HepG2 (cell line): ENCODE data around the gene EAF1. TPM values are rescaled to one million over a fixed set of nuclear protein-coding genes. Genes with fewer than 3 reads are reported as not detected.
A peak's percentile ranks its signal among the peaks of the same experiment; 100 is the strongest.

ENCODE experiments used
- ASH2L ChIP-seq: fragments of 300-600, 200-600 bp; sonication (generic); IDR thresholded peaks from 2 replicates; pipeline ENCODE4 v1.7.0; 2017; ENCODE audit warnings: low read depth, mild to moderate bottlenecking, moderate library complexity, mixed read lengths, low read length; ENCODE audit not compliant: insufficient read length
- BCL6 ChIP-seq: IDR thresholded peaks from 2 replicates; pipeline ENCODE4 v1.6.1; 2016; ENCODE audit warnings: missing genetic modification reagents, missing compliant biosample characterization
- CHCHD3 ChIP-seq: sonication (generic); formaldehyde crosslinking; IDR thresholded peaks from 2 replicates; pipeline ENCODE4 v1.8.0; 2022; ENCODE audit warnings: mild to moderate bottlenecking, missing genetic modification reagents, moderate library complexity
- GFI1 ChIP-seq: sonication (generic); formaldehyde crosslinking; IDR thresholded peaks from 2 replicates; pipeline ENCODE4 v1.5.0; 2020; ENCODE audit warnings: missing genetic modification reagents, mild to moderate bottlenecking, borderline replicate concordance
- KAT7 ChIP-seq: IDR thresholded peaks from 2 replicates; pipeline ENCODE4 v1.6.1; 2018; ENCODE audit warnings: borderline replicate concordance, missing compliant biosample characterization
- KDM2A ChIP-seq: sonication (generic); formaldehyde crosslinking; IDR thresholded peaks from 2 replicates; pipeline ENCODE4 v1.4.0; 2020; ENCODE audit warnings: low read depth, missing genetic modification reagents, borderline replicate concordance
- SATB2 ChIP-seq: sonication (generic); formaldehyde crosslinking; IDR thresholded peaks from 2 replicates; pipeline ENCODE4 v1.5.0; 2020; ENCODE audit warnings: missing genetic modification reagents
- SIN3B ChIP-seq: fragments of 150-350 bp; IDR thresholded peaks from 2 replicates; pipeline ENCODE4 v1.6.1; 2014; ENCODE audit warnings: low read length
- TBX2 ChIP-seq: sonication (generic); formaldehyde crosslinking; IDR thresholded peaks from 2 replicates; pipeline ENCODE4 v1.5.0; 2020; ENCODE audit warnings: missing genetic modification reagents, mild to moderate bottlenecking, borderline replicate concordance
- YEATS4 ChIP-seq: sonication (generic); formaldehyde crosslinking; IDR thresholded peaks from 2 replicates; pipeline ENCODE4 v1.4.0; 2020; ENCODE audit warnings: missing genetic modification reagents, borderline replicate concordance
- ZFYVE20 ChIP-seq: sonication (generic); formaldehyde crosslinking; IDR thresholded peaks from 2 replicates; pipeline ENCODE4 v1.8.0; 2023; ENCODE audit warnings: low read depth, mild to moderate bottlenecking, moderate library complexity, missing genetic modification reagents, borderline replicate concordance
- ZNF124 ChIP-seq: sonication (generic); formaldehyde crosslinking; IDR thresholded peaks from 2 replicates; pipeline ENCODE4 v1.4.0; 2020; ENCODE audit warnings: missing genetic modification reagents
- ZNF224 ChIP-seq: sonication (generic); formaldehyde crosslinking; IDR thresholded peaks from 2 replicates; pipeline ENCODE4 v1.5.0; 2020; ENCODE audit warnings: mild to moderate bottlenecking, missing genetic modification reagents
- ZNF263 ChIP-seq: sonication (generic); formaldehyde crosslinking; IDR thresholded peaks from 2 replicates; pipeline ENCODE4 v1.4.0; 2020; ENCODE audit warnings: missing genetic modification reagents
- ZNF264 ChIP-seq: sonication (generic); formaldehyde crosslinking; IDR thresholded peaks from 2 replicates; pipeline ENCODE4 v1.4.0; 2020; ENCODE audit warnings: missing genetic modification reagents
- ZNF510 ChIP-seq: sonication (generic); formaldehyde crosslinking; IDR thresholded peaks from 2 replicates; pipeline ENCODE4 v1.4.0; 2020; ENCODE audit warnings: low read depth, mild to moderate bottlenecking, missing genetic modification reagents
- ZNF557 ChIP-seq: sonication (generic); formaldehyde crosslinking; IDR thresholded peaks from 2 replicates; pipeline ENCODE4 v1.4.0; 2020; ENCODE audit warnings: missing genetic modification reagents
- ZNF569 ChIP-seq: sonication (generic); formaldehyde crosslinking; IDR thresholded peaks from 2 replicates; pipeline ENCODE4 v1.5.0; 2020; ENCODE audit warnings: mild to moderate bottlenecking, missing genetic modification reagents, moderate library complexity, borderline replicate concordance
- ZNF781 ChIP-seq: sonication (generic); formaldehyde crosslinking; IDR thresholded peaks from 2 replicates; pipeline ENCODE4 v1.5.1; 2020; ENCODE audit warnings: borderline replicate concordance, mild to moderate bottlenecking, missing genetic modification reagents; ENCODE audit errors: not compliant biosample characterization
- ZSCAN29 ChIP-seq: sonication (generic); formaldehyde crosslinking; conservative IDR thresholded peaks from 2 replicates; pipeline ENCODE4 v1.4.0; 2020; ENCODE audit warnings: mild to moderate bottlenecking, missing genetic modification reagents
- polyA plus RNA-seq, 8 experiments: library from polyadenylated mRNA; depleted of rRNA in 3 of 8; stranded (reverse) in 7 of 8; unstranded in 1 of 8; fragments of >200 nt; fragmentation: Illumina TruSeq in 4 of 8; extraction: Trizol in 4 of 8; gene quantifications; 2 replicates each; pipeline versions ENCODE4 v1.2.1 to v1.2.3, GENCODE V29; 2011 to 2016; ENCODE audit warnings: low read depth in 4 of 8, missing spikeins in 1 of 8, mixed read lengths in 1 of 8; ENCODE audit not compliant: insufficient read depth in 1 of 8
- total RNA-seq, 5 experiments: library from RNA; depleted of rRNA; stranded (reverse); fragments of >200 nt; fragmentation: Illumina TruSeq; extraction: Trizol; gene quantifications; 2 replicates each; pipeline ENCODE4 v1.2.3, GENCODE V29; 2016; ENCODE audit warnings: low read depth in 1 of 5
- TF ChIP-seq, protein P1 (sequence below): sonication (generic); formaldehyde crosslinking; IDR thresholded peaks from 2 replicates; pipeline ENCODE4 v1.4.0; 2020; ENCODE audit warnings: missing genetic modification reagents, low read depth, mild to moderate bottlenecking, borderline replicate concordance
- TF ChIP-seq, protein P2 (sequence below): IDR thresholded peaks from 2 replicates; pipeline ENCODE4 v1.6.1; 2012; ENCODE audit warnings: low read length, improper control_type of control experiment
- TF ChIP-seq, protein P3 (sequence below): sonication (generic); formaldehyde crosslinking; IDR thresholded peaks from 2 replicates; pipeline ENCODE4 v1.5.0; 2020; ENCODE audit warnings: mild to moderate bottlenecking, missing genetic modification reagents

The EAF1 gene
- total and polyA plus RNA-seq, 2 of the 13 experiments (the other 11 are each of a cell fraction or from before 2014, with no cell fraction given), result 8.1 to 30.0 TPM

DNA sequence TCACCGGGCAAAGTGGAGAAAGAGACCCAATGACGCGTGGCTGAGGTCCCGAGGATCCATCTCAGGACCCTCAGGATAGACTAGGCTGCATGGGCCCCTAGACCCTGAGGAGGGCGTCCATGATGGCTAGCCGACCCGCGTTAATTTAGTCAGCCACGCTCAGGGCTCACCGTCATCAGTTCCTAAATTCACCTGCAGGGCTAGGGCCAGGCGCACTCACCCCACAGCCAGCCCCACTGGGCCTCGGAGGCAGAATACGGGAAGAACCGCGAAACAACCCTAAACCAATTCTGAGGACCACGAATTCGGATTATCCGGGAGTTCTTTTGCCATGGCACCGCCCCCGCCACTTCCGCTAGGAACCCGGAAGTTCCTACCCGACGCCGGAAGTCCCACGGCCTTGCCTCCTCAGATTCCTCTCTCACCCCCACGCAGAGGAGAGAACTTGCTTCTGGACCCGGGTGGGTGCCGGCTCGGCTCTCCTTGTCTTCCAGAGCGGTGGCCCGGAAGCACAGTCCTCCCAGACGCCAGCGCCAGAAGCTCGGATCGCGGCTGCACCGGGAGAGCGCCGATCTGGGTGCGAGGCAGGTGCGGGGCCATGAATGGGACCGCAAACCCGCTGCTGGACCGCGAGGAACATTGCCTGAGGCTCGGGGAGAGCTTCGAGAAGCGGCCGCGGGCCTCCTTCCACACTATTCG is at the start of gene EAF1, which contains the start of gene METTL6 (continued):
- TF ChIP-seq BCL6 (peak; percentile 19; the same call in 1 of the 2 replicates), ZSCAN29 (CRISPR knock-in tag) (peak; percentile 99), ZNF781 (peak; percentile 48), TBX2 (CRISPR knock-in tag) (peak; percentile 56; the same call in 1 of the 2 replicates), ZNF569 (CRISPR knock-in tag) (0 out of 2 replicates have a peak, but pooled peaks have one; percentile 27), ZNF263 (CRISPR knock-in tag) (peak; percentile 67), ZNF224 (CRISPR knock-in tag) (peak; percentile 41; the same call in 1 of the 2 replicates), ASH2L (peak; percentile 94), KDM2A (CRISPR knock-in tag) (peak; percentile 58), SATB2 (CRISPR knock-in tag) (no peak), GFI1 (0 out of 2 replicates have a peak, but pooled peaks have one; percentile 43), ZNF510 (CRISPR knock-in tag) (0 out of 2 replicates have a peak, but pooled peaks have one; percentile 71), ZNF124 (CRISPR knock-in tag) (no peak), ZFYVE20 (CRISPR knock-in tag) (no peak), SIN3B (peak; percentile 73; the same call in 1 of the 2 replicates), ZNF264 (CRISPR knock-in tag) (0 out of 2 replicates have a peak, but pooled peaks have one; percentile 62), CHCHD3 (CRISPR knock-in tag) (no peak), YEATS4 (CRISPR knock-in tag) (peak; percentile 85), ZNF557 (0 out of 2 replicates have a peak, but pooled peaks have one; percentile 63), KAT7 (CRISPR knock-in tag) (peak; percentile 77; the same call in 1 of the 2 replicates)
- TF ChIP-seq, protein P1, sequence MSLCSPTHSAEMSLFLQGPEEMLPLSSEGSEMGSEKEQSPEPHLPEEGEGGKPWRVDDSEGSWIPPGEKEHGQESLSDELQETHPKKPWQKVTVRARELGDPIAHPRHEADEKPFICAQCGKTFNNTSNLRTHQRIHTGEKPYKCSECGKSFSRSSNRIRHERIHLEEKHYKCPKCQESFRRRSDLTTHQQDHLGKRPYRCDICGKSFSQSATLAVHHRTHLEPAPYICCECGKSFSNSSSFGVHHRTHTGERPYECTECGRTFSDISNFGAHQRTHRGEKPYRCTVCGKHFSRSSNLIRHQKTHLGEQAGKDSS (CRISPR knock-in tag), result 0 out of 2 replicates have a peak, but pooled peaks have one; percentile 26
- TF ChIP-seq, protein P2, sequence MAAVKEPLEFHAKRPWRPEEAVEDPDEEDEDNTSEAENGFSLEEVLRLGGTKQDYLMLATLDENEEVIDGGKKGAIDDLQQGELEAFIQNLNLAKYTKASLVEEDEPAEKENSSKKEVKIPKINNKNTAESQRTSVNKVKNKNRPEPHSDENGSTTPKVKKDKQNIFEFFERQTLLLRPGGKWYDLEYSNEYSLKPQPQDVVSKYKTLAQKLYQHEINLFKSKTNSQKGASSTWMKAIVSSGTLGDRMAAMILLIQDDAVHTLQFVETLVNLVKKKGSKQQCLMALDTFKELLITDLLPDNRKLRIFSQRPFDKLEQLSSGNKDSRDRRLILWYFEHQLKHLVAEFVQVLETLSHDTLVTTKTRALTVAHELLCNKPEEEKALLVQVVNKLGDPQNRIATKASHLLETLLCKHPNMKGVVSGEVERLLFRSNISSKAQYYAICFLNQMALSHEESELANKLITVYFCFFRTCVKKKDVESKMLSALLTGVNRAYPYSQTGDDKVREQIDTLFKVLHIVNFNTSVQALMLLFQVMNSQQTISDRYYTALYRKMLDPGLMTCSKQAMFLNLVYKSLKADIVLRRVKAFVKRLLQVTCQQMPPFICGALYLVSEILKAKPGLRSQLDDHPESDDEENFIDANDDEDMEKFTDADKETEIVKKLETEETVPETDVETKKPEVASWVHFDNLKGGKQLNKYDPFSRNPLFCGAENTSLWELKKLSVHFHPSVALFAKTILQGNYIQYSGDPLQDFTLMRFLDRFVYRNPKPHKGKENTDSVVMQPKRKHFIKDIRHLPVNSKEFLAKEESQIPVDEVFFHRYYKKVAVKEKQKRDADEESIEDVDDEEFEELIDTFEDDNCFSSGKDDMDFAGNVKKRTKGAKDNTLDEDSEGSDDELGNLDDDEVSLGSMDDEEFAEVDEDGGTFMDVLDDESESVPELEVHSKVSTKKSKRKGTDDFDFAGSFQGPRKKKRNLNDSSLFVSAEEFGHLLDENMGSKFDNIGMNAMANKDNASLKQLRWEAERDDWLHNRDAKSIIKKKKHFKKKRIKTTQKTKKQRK, result no peak
- TF ChIP-seq, protein P3, sequence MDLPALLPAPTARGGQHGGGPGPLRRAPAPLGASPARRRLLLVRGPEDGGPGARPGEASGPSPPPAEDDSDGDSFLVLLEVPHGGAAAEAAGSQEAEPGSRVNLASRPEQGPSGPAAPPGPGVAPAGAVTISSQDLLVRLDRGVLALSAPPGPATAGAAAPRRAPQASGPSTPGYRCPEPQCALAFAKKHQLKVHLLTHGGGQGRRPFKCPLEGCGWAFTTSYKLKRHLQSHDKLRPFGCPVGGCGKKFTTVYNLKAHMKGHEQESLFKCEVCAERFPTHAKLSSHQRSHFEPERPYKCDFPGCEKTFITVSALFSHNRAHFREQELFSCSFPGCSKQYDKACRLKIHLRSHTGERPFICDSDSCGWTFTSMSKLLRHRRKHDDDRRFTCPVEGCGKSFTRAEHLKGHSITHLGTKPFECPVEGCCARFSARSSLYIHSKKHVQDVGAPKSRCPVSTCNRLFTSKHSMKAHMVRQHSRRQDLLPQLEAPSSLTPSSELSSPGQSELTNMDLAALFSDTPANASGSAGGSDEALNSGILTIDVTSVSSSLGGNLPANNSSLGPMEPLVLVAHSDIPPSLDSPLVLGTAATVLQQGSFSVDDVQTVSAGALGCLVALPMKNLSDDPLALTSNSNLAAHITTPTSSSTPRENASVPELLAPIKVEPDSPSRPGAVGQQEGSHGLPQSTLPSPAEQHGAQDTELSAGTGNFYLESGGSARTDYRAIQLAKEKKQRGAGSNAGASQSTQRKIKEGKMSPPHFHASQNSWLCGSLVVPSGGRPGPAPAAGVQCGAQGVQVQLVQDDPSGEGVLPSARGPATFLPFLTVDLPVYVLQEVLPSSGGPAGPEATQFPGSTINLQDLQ (CRISPR knock-in tag), result 0 out of 2 replicates have a peak, but pooled peaks have one; percentile 26
